Lower leg skin (tissue), 4 donors: ENCODE measurements around the gene PLCH2. TPM values are rescaled to one million over a fixed set of nuclear protein-coding genes. Genes with fewer than 3 reads are reported as not detected.

Source experiments
- DNase-seq, 2 donors: peaks; one replicate each; pipeline ENCODE4 v3.0.0-alpha.2; 2019; ENCODE audit warnings: low spot score in 2 of 2
- H3K4me3 ChIP-seq: fragments of 200-600 bp; sonication (generic); 2 replicates; pipeline ENCODE4 v1.5.1; 2017; ENCODE audit warnings: mild to moderate bottlenecking, low read depth; ENCODE audit not compliant: poor library complexity, severe bottlenecking
- POLR2A ChIP-seq, 2 donors: fragments of 450-650 bp; IDR thresholded peaks; one replicate each; pipeline ENCODE4 v1.6.1; 2016 to 2017; ENCODE audit warnings: antibody characterized with exemption in 2 of 2, mild to moderate bottlenecking in 1 of 2, moderate library complexity in 1 of 2
- WGBS, 2 donors: methylation state at CpG; one replicate each; pipeline ENCODE4 v1.1.5; 2018; 5-methylcytosine and 5-hydroxymethylcytosine counted together
- intact Hi-C: fragments of 100-400 bp; cut with DNase I; formaldehyde crosslinking; loops from one replicate; pipeline ENCODE4 v1.15.0; 2023; ENCODE audit warnings: low total_unique reads
- total RNA-seq, 4 donors: library from RNA; depleted of rRNA; stranded (reverse); fragments of >200 nt; gene quantifications; one replicate each; pipeline ENCODE4 v1.1.0, GENCODE V29; 2016
- TF ChIP-seq, protein P1 (sequence below), 3 donors: fragments of 450-650 bp; IDR thresholded peaks; one replicate each; pipeline ENCODE4 v1.5.1; 2016; ENCODE audit warnings: antibody characterized with exemption in 3 of 3, mild to moderate bottlenecking in 3 of 3, moderate library complexity in 2 of 3

PLCH2 gene
- total RNA-seq, 4 donors from 2014 or later: 83.2 to 170 (median 115) TPM

DNA sequence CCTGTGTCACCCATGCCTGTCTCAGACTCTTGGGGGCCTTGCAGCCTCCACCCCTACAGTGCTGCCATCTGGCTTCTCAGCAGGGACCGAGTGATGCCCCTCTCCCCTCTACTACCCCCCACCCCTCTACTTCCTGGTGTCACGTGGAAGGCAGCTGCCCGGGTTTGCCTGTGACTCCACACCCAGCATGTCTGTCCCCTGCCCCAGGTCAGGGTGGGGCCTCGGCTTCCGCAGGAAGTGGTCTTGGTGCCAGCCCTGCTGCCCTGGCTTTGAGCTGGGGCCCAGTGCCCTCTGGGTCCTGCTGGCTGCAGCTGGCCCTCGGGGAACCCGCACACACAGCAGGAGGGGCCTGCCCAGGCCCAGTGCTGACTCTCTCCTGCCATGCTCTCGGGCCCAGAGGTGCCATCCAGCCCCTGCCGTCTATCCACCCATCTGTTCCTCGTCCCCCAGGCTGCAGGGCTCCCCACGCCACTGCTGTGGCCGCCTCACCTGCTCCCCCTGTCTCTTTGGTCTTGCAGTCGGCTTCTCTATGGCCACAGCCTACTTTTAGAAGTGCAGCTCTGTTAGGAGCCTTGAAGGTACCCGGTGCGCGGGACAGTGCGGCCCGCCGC is 24.0 kb downstream of the PLCH2 start:
- H3K4me3 ChIP-seq: no peak overlapping the region
- TF ChIP-seq, protein P1, sequence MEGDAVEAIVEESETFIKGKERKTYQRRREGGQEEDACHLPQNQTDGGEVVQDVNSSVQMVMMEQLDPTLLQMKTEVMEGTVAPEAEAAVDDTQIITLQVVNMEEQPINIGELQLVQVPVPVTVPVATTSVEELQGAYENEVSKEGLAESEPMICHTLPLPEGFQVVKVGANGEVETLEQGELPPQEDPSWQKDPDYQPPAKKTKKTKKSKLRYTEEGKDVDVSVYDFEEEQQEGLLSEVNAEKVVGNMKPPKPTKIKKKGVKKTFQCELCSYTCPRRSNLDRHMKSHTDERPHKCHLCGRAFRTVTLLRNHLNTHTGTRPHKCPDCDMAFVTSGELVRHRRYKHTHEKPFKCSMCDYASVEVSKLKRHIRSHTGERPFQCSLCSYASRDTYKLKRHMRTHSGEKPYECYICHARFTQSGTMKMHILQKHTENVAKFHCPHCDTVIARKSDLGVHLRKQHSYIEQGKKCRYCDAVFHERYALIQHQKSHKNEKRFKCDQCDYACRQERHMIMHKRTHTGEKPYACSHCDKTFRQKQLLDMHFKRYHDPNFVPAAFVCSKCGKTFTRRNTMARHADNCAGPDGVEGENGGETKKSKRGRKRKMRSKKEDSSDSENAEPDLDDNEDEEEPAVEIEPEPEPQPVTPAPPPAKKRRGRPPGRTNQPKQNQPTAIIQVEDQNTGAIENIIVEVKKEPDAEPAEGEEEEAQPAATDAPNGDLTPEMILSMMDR (IDR thresholded peaks at IDR 0.05): no peak
- TF ChIP-seq POLR2A (IDR thresholded peaks at IDR 0.05): no peak
- intact Hi-C loops: no loop called here
- no peak for DNase-seq
- 44 to 46% methylated on average over 17 to 18 of the region's 19 CpGs for WGBS, 2 donors

DNA sequence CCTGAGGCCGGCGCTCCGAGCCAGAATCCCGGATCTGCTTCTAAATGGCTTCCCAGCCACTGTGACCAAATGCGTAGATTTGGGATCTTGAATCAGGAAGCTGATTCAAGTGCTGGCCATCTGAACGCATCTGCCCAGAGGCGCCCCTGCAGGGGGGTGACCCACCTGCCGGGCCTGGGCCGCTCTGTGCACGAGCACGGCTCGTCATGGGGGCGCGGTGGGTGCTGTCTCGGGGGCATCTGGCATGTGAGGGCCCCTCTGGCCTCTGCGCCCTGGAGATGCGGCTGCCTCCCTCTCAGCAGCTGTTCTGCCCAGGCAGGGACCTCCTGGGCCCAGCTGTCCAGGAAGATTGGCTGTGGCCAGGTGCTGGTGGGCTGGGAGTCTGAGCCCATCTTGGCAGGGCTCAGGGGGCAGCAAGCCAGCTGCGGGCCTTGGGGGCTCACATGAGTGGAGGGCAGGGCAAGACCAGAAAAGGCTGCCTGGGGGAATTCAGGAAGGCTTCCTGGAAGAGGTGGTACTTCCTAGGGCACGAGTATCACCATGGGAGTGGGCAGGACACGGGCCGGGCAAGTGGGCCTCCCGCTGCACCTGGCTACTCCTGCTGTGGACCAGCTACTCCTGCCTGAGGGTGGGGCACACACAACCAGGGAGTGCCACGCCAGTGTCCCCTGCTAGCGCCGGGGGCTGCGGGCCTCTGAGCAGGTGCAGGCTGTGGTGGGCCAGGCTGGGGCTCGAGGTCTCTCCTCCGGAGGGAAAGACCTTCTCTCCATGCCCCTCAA is 25.1 kb downstream of the PLCH2 start:
- 71 to 73% methylated on average over 9 to 24 of the region's 28 CpGs for WGBS, 2 donors
- no peak overlapping the region for H3K4me3 ChIP-seq
- TF ChIP-seq, protein P1 (IDR thresholded peaks at IDR 0.05): no peak
- TF ChIP-seq POLR2A (IDR thresholded peaks at IDR 0.05): no peak
- DNase-seq: no peak
- intact Hi-C loops: no loop called here

DNA sequence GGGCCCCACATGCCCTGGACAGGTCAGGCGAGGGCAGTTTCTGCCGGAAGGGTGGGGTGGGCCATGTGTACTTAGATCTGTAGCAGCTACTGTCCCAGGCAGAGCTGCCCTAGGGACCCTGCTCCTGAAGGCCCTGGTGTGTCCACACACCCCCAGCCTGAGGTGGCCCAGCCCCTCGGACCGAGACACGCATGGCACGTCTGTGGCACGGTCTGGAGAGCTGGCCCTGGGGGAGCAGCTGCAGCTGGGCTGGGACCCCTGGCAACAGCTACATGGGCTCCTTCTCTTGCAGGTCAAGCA is 25.7 kb downstream of the PLCH2 start:
- no peak overlapping the region for H3K4me3 ChIP-seq
- TF ChIP-seq POLR2A (IDR thresholded peaks at IDR 0.05): no peak
- TF ChIP-seq, protein P1 (IDR thresholded peaks at IDR 0.05): no peak
- DNase-seq: no peak
- intact Hi-C loops: no loop called here
- WGBS, 2 donors: 75 to 80% methylated on average over 1 to 2 of the region's 7 CpGs

DNA sequence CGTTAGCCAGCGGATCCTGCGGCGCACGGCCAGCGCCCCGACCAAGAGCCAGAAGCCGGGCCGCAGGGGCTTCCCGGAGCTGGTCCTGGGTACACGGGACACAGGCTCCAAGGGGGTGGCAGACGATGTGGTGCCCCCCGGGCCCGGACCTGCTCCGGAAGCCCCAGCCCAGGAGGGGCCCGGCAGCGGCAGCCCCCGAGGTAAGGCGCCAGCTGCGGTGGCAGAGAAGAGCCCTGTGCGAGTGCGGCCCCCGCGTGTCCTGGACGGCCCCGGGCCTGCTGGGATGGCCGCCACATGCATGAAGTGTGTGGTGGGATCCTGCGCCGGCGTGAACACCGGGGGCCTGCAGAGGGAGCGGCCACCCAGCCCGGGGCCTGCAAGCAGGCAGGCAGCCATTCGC is 26.1 kb downstream of the PLCH2 start:
- TF ChIP-seq, protein P1 (IDR thresholded peaks at IDR 0.05): no peak
- TF ChIP-seq POLR2A (IDR thresholded peaks at IDR 0.05): no peak
- 75 to 87% methylated on average over 4 to 15 of the region's 34 CpGs for WGBS, 2 donors
- DNase-seq: no peak

DNA sequence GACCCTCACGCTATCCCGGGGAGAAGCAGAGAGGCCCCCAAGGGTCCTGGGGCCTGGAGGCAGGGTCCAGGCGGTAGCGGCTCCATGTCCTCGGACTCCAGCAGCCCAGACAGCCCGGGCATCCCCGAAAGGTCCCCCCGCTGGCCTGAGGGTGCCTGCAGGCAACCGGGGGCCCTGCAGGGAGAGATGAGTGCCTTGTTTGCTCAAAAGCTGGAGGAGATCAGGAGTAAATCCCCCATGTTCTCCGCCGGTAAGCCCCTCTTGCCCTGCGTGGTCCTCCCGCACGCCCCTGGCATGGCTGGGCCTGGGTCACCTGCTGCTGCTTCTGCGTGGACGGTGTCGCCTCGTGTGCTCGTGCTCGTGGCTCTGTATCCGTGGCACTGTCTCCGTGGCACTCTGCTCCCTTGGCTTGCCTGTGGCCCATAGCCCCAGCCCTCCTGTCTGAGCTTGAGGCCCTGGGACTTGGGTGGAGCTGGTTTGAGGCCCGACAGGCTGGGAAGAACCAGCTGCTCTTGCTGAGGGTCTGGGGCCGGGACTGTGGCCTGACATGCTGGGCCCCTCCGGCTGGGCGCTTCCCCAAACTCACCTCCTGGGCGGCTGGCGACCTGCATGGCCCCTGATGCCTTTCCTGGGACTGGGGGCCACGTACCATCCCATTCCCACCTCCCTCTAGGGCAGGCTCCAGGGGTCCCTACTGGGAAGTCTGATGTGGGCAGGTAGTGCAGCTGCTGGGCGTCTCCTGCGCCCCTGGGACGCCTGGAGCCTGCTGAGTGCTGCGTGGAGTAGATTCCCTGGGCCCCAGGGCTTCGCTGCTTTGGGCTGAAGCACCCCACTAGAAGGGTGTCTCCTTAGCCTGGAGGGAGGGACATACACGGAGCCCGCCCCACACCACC is 26.8 kb downstream of the PLCH2 start:
- intact Hi-C loops: no loop called here
- no peak for DNase-seq
- H3K4me3 ChIP-seq: no peak overlapping the region
- no peak for TF ChIP-seq POLR2A (IDR thresholded peaks at IDR 0.05)
- TF ChIP-seq, protein P1 (IDR thresholded peaks at IDR 0.05): no peak
- WGBS, 2 donors: 77 to 78% methylated on average over 33 to 36 of the region's 36 CpGs

More for the DNA sequence above, 26.1 kb downstream of the PLCH2 start:
- no peak overlapping the region for H3K4me3 ChIP-seq
- intact Hi-C loops: no loop called here
